GM21447 (cell line): ENCODE measurements around the gene MAOB.
"Not testable (repeated sequence)": the region's sequence is repeated elsewhere in the genome, so short reads cannot be mapped to it uniquely, and the experiment has no call there.

ENCODE experiments used
- ATAC-seq: cut with Tn5 transposase; IDR thresholded peaks from one replicate; pipeline ENCODE4 v1.9.1; 2021; ENCODE audit not compliant: unreplicated experiment

Gene MAOB

DNA sequence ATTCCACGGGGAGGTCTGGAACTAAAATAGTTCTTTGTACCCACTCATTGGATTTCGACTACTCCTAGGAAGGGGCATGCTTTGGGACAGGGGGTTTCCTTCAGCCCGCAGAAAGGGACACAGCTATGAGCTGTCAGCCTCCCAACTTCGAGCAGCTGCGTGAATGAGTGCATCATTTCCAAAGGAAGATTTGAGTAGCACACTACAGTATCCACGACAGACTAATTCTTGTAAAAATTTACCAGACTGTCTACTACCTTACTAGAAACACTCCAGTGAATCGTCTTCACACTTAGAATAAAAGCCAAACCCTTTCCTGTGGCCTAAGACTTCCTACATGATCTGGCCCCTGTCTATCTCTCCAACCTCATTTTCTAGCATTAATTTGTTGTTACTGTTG, 124.2 kb downstream of the MAOB start:
- ATAC-seq, result no peak

DNA sequence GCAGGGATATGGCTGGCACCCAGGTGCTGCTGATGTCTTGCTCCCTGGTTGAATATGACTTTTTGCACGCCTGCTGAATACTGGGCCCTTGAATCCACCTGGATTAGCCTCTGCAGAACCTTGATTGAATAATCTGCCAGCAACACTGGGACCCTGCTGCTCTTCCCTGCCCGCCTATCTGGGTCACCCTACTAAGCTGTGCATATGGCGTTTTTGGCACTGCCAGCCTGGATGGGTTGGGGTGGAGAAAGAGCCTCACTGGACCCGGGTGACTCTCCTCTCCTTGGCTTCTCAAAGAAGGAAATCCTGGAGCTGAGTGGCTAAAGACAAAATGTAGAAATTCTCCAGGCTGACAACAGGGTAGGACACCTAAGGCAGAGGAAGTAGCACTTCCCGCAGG, 126.2 kb downstream of the MAOB start:
- no peak for ATAC-seq

DNA sequence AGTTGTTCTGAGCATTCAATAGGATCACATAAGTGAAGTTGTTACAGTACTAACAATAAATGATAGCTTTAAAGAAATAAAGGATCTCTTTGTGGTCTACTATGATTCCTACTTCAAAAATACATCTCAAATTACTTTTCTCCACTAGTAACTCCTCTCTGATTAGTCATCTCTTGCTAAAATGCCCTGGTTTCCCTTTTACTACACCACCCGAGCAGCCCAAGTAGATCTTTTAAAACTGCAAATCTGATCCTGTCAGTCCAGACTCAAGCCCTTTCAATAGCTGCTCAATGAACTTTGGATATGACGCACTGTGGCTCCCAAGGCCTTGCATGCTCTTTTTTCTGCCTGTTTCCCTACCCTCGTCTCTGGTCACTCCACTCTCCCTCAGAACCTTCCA, 128.6 kb downstream of the MAOB start:
- no peak for ATAC-seq

DNA sequence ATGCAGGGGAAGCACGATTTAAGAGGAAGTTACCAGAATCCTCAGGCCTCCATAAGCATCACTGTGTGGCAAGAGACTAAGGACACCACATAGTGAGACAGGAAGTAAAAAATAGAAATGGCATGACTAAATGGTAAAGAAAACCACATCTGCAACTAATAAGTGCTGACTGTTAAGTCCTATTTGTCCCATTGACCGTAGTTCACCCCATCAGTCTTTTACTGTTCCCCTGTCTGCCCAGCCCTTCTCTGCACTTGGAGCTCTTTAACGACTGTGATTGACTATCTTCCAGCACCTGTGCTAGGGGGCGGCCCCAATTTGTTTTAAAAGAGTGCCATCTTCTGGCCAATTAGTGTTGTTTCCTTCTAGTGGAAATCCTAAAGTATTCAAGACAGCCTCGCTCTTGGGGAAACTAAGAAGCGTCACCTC, 132.0 kb downstream of the MAOB start:
- no peak for ATAC-seq

DNA sequence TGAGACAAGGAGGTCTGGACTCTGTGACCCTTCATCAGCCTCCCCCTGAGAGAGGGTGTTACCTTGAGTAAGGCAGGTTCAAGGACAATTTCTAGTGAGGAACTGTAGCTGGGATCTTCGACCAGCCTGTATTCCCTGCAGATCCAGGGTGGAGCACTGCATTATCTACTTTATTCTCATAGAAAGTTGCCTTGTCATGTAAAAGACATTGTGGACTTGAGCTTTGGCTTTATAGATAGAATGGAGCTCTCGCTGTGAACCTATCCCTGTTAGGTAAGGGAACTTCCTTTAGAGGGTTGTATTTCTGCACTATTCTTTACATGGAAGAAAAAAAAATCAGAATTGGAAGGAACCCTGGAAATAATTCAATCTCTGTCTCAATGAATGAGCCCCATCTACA, 134.8 kb downstream of the MAOB start:
- ATAC-seq, result no peak

DNA sequence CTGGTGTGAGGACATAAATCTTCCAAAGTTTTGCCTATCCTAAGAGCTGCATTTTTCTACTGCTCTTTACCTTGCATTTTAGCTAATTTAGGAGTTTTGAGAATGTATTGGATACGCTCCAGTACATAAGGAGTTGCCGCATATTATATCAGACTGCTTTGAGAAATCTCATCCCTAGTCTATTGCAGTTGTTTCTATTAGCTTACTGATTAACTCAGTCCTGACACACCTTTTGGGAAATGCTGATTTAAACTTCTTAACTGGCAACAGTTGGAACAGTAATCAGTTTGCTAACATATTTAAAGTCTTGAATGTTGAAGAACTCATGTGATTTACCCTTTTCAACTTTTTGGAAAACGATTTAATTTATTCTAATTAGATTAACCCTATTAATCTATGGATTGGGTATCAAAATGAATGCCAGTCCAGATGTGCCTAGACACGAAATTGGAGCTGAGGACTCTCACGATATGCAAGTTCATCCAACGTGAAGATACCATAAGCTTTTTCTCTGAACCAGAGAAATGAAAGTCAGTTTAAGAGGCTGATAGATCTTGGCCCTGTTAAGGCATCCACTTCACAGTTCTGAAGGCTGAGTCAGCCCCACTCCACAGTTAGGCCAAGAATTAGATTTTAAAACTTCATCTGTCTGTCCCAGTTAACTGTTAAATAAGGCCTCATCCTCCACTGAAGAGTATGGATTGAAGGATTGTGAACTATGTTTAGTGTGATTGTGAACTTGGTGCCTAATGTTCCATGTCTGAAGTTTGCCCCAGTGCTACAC, 136.1 kb downstream of the MAOB start:
- no peak for ATAC-seq

DNA sequence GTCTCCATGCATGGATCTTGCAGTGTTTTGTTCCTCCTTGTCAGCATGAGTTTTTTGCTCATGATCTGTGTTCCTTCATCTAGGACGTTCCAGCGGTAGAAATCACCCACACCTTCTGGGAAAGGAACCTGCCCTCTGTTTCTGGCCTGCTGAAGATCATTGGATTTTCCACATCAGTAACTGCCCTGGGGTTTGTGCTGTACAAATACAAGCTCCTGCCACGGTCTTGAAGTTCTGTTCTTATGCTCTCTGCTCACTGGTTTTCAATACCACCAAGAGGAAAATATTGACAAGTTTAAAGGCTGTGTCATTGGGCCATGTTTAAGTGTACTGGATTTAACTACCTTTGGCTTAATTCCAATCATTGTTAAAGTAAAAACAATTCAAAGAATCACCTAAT, 138.0 kb downstream of the MAOB start:
- no peak for ATAC-seq

DNA sequence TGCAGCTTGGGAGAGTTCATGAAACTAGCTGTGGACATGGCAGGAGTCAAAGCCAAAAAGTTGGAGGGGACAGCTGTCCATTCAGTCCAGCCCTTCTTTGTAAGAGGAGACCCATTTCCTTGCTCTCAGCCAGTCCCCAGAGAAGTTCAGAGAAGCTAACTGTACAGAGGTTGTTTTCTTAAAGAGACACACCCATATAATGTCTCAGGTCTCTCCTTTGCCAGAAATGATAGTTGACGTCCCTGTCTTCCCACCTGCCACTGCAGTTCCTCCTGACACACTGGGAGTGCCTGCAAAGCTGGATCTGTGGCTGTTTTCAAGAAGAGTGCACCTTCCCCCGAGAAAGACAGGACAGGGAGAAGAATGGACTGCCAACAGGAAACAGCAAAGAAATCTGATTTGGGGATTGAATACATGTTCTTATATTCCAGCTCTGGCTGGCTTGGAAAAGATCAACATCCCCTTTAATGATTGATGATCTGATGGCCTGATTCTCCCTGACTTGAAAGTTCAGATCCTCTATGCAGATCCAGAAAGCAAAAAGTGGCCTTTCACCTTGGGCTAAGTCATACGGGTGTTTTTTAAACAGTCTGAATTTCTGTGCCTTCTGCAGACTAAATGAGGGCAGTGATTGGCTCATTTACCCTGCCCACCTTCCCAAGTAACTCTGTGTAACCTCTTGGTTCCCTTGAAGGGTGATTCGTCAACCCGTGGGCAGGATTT, 139.0 kb downstream of the MAOB start:
- no peak for ATAC-seq

DNA sequence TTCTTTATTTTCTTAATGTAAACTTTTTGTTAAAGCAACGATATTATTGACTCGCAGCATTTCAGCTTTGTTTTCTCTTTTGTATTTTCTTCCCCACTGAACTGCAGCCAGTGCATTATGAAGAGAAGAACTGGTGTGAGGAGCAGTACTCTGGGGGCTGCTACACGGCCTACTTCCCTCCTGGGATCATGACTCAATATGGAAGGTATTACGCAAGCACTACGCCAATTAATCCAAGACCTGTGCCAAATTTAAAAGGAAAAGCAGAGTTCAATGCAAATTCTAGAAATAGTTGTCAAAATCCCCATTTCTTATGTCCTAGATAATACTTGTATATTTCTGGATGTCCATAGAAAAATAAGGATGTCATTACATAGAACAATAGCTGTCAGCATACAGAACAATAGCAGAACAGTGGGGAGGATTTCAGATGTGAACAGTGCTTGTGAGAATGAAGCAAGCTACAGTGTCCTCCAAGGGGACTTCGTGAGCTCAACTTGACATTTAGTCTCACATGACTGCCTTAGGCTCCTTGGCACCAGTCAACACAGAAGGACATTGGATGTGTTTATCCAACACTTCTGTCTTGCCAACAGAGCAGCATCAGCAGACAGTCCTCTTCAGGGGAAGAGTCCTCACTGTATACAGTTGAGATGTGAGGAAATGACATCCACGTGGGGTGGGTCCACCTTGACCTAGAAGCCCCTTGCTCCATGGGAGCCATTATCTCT, 140.2 kb downstream of the MAOB start:
- no peak for ATAC-seq

DNA sequence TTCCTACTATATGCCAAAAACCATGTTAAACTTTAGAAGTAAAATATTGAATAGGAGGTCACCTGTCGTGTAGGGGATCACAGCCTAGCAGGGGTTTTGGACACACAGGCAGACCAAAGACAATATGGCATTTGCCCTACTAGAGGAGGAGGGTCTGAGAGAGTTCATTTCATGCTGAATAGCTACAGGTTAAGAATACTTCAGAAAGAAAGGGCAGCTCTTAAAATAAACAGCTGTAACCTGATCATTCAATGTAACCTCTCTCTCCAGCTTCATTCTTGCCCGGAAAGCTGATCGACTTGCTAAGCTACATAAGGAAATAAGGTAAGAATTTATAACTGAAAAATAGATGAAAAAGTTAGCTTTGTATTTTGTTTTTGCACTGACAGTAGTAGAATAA, 146.3 kb downstream of the MAOB start:
- ATAC-seq, result no peak

DNA sequence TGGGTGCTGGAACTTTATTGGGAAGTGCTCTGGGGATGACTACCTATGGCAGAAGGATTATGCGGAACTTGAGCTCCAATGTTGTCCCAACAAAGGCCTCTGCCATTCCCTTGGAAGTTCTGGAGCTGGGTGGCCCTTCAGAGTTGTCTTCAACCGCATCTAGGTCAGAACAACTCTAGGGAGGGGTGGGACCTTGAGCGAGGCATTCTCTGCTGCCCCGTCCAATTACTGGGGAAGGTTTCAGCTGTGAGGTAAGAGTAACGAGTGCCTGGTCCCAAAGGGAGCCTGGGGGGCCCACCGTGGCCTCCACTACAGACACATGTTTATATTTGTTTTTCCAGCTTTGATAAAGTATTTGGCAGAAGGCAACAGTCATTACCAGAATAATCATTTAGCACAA, 146.7 kb downstream of the MAOB start:
- no peak for ATAC-seq

DNA sequence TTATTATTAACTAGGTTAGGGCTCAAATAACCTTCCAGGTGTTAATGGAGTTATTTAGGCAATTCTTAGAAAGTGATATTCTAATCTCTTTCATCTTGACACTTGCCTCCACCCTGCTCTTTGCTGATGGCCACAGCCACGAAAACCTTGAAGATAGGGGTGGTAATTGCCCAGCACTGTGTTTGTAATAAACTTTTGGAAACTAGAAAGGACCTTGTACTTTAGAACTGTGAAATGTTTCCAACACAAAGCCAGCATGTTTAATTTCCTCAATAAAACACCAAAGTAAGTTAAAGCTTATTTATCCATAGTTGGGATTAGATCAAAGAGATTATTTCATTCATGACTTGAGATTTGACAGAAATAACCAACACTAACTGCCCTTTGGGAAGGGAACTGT, 147.8 kb downstream of the MAOB start:
- ATAC-seq, result no peak

DNA sequence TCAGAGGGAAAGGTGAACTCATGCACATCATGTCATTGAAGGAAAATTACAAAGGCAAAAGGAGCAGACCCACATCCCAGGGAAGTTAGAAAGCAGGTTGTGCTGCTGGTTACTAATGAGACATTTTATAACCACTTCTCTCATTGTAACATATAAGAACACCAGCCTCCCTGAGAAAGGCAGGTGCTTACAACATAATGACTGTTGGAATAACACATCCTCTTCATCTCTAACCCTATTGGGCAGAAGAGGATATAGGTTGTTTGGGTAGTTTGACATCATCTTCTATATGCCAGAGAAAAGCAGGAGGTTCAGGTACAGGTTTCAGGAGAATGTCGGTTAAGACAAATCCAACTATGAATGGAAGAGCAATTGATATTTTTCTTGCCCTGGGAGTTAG, 148.6 kb downstream of the MAOB start:
- ATAC-seq, result no peak

DNA sequence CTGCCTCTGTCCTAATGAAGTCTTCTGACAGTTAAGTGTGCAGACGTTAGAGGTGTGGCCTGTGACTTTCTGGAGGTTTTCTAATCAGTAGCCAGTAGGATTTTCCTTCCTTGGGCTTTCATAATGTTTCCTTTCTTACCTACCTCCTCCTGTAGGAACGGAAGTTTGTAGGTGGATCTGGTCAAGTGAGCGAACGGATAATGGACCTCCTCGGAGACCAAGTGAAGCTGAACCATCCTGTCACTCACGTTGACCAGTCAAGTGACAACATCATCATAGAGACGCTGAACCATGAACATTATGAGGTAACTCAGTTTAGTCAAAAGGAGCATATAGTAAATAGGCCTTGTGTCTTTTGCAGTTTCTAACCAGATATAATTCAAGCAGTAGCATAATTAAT, 151.2 kb downstream of the MAOB start:
- no peak for ATAC-seq

DNA sequence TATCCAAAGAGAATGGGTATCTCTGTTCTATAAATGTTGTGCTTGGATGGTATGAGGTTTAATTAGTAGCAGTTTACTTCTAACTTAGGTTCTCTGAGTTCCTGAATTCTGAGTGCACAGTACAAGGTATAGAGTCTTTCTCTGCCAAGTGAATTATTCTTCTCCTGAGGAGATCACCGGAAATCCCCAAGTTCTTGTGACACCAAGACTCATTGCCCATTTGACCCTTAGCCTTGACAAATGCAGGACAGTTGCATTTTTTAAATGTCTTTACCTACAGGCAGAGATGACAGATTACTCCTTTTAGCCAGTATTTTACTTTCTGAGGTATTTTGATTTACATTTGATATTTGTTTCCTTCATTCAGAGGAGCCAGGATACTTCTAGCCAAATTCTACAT, 153.3 kb downstream of the MAOB start:
- ATAC-seq, result no peak

DNA sequence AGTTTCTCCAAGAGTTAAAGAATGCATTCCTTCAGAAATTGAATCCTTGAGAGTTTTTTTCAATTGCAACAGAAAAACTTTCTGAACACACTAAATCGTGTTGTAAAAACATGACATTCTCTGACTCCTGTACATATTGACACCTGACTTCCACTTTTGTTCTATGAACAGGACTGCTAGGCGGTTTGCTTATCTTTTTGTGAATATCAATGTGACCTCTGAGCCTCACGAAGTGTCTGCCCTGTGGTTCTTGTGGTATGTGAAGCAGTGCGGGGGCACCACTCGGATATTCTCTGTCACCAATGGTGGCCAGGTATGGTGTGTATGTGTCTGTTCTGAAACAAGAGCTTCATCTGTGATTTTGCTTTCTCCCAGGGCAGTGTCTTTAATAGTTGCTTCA, 154.2 kb downstream of the MAOB start:
- no peak for ATAC-seq

DNA sequence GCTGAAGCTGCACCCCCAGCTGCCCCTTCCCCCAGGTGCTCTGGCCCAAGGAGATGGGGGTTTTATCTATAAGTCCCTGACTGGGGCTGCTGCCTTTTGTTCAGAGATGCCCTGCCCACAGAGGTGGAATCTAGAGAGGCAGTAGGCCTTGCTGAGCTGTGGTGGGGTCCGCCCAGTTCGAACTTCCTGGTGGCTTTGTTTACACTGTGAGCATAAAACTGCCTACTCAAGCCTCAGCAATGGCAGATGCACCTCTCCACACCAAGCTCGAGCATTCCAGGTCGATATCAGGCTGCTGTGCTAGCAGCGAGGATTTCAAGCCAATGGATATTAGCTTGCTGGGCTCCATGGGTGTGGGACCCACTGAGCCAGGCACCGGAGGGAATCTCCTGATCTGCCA, 155.0 kb downstream of the MAOB start:
- ATAC-seq, result not testable (repeated sequence)

DNA sequence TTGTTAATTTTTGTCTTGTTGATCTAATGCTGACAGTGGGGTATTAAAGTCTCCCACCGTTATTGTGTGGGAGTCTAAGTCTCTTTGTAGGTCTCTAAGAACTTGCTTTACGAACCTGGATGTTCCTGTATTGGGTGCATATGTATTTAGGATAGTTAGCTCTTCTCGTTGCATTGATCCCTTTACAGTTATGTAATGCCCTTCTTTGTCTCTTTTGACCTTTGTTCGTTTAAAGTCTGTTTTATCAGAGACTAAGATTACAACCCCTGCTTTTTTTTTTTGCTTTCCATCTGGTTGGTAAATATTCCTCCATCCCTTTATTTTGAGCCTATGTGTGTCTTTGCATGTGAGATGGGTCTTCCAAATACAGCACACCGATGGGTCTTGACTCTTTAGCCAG, 157.0 kb downstream of the MAOB start:
- not testable (repeated sequence) for ATAC-seq

DNA sequence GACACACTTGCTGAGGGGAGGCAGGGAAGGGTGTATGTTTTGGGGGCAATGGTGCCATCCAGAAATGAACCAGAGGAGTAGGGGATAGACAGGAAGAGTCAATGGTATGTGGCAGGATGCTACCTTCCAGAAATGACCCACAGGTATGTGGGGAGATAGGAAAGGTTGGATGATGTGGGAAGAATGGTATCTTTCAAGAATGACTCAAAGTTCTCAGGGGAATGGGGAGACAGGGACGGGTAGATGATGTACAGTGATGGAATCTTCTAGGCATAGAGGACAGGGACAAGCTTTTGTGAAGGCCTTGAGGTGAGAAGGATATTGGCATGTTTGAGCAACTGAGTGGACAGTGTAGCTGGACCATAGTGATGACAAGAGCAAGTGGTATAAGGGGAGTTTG, 161.3 kb downstream of the MAOB start:
- no peak for ATAC-seq

DNA sequence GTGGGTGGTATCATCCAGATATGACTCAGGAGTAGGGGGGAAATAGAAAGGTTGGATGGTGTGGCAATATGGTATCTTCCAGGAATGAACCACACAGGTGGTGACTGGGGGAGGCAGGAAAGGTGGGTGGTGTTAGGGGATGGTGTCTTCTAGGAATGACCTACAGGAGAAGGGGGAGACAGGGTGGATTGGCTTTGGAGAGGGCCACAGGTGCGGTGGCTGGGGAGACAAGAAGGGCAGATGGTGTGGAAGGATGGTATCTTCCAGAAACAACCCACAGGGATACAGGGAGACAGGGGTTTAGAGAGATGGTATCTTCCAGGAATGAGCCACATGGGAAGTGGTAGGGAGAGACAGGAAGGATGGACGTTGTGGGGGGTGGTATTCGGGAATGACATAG, 162.2 kb downstream of the MAOB start:
- ATAC-seq, result no peak

DNA sequence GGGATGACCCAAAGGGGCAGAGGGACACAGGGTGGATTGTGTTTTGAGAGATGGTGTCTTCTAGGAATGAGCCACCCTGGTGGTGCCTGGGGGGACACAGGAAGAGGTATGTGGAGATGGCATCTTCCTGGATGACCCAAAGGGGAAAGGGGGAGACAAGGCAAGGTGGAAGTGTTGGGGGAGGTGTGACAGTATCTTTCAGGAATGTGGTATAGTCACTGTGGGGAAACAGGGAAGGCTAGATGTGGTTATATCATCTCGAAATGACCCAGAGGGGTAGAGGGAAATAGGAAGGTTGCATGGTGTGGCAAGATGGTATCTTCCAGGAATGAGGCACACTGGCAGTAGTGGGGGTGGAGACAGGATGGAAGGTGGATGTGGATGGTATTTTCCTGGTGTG, 163.3 kb downstream of the MAOB start:
- ATAC-seq, result no peak

DNA sequence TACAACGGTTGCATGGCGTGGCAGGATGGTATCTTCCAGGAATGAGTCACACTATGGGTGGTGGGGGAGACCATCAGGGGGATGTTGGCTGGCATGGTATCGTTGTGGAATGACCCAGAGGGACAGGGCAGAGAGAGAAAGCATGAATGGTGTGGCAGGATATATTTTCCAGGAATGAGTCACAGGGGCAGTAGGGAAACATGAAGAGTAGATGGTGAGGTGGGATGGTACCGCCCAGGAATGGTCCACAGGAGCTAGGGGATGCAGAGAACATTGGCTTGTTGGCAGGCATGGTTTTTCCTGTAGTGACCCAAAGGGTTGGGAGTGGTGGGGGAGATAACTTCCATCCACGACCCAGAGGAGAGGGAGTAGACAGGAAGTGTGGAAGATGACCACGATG, 163.7 kb downstream of the MAOB start:
- no peak for ATAC-seq
